ENCODE data around the gene DDX24.

DNA sequence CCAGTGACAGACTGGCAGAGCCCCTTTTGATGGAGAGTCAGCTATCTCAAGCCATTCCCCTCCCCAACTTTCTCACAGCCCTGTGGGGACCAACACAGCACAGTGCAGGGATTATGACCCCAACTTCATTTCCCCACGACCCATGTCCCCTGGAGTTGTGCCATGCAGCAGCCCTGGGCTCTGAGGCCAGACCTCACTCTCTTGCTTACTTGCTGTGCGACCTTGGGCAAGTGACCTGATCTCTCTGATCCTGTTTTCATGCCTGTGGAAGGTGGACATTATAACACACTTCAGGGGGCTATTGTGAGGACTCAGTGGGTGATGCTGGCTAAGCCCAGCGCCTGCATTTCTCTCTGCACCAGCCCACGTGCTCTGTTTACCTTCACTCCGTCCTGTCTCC, 40.8 kb downstream of the DDX24 start:
- no peak for TF ChIP-seq CTCF (conservative IDR thresholded peaks at IDR 0.05; ENCODE audit: low read length)
- TF ChIP-seq EZH2phosphoT487 (IDR thresholded peaks at IDR 0.05; ENCODE audit: borderline replicate concordance, low read depth, low read length): no peak

Measured in OCI-LY7 (cell line).